Spinal cord (tissue), 10 donors: ENCODE results near the gene CELSR1. TPM values are rescaled to one million over a fixed set of nuclear protein-coding genes. Genes with fewer than 3 reads are reported as not detected.

Source experiments
- DNase-seq, 6 donors: peaks; one replicate each; pipeline versions ENCODE4 v3.0.0 to v3.0.0-alpha.2; 2013 to 2015; ENCODE audit warnings: low spot score in 6 of 6, low read depth in 4 of 6
- H3K27ac ChIP-seq: one replicate; pipeline ENCODE4 v1.5.1; 2013; ENCODE audit warnings: low read depth, low read length, control low read depth
- H3K27me3 ChIP-seq: one replicate; pipeline ENCODE4 v1.6.1; 2013; ENCODE audit warnings: low read length; ENCODE audit not compliant: control insufficient read depth, insufficient read depth
- H3K36me3 ChIP-seq: one replicate; pipeline ENCODE4 v1.6.1; 2013; ENCODE audit warnings: low read length; ENCODE audit not compliant: control insufficient read depth, insufficient read depth
- H3K4me1 ChIP-seq: one replicate; pipeline ENCODE4 v1.6.1; 2013; ENCODE audit warnings: low read length; ENCODE audit not compliant: control insufficient read depth, insufficient read depth
- H3K4me3 ChIP-seq: one replicate; pipeline ENCODE4 v1.5.1; 2013; ENCODE audit warnings: low read depth, low read length, control low read depth
- H3K9me3 ChIP-seq: one replicate; pipeline ENCODE4 v1.6.1; 2013; ENCODE audit warnings: low read length; ENCODE audit not compliant: control insufficient read depth, insufficient read depth
- WGBS: methylation state at CpG from one replicate; pipeline ENCODE4 v1.1.5; 2013; ENCODE audit warnings: missing lambda C conversion rate; ENCODE audit not compliant: insufficient coverage; 5-methylcytosine and 5-hydroxymethylcytosine counted together
- polyA plus RNA-seq, 2 donors: library from polyadenylated mRNA; unstranded; fragments of 120-200 nt; gene quantifications; one replicate each; pipeline ENCODE4 v1.2.1, GENCODE V29; 2013; ENCODE audit not compliant: insufficient read length in 2 of 2
- total RNA-seq, 2 donors: library from RNA; depleted of rRNA in 1 of 2; stranded (reverse); fragments of 120-200 nt in 1 of 2; fragments of >200 nt in 1 of 2; gene quantifications; one replicate each; pipeline versions ENCODE4 v1.2.3 to v1.2.4, GENCODE V29; 2013 to 2014
- donor health status: healthy.

Gene CELSR1
- total and polyA plus RNA-seq, 4 donors, result 2.9 to 8.2 (median 6.6) TPM

DNA sequence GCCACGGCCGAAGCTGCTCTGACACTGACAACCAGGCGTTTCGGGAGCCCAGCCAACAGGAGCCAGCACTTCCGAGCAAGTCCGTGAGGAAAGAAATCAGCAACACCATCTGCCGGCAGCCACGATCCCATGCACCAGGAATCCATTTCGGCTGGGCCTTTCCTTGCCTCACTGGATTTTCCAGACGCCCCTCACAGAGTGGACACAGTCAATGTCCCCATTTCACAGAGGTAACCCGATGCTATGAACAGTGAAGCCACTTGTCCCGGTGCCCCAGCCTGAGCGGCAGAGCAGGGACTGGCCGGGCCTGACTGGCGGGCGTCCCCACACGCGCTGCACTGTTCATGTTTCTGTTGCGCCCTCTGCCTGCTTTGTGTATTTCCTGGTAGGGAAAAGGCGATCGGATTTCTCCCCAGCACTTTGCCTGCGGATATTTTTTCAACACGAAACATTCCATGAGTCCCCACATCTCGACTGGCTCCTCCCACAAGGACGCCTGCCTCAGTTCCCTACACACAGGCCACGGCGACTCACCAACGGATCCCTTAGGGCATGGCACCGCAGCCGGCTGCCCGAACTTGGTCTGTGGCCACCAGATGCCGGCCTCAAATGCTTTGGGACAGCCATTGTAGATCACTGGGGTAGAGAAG lies 146.6 kb downstream of the CELSR1 start:
- Histone ChIP-seq H3K4me3 (no peak overlapping the region), H3K36me3 (peaks cover 51% of the 10 kb centered on the region), H3K27me3 (no peaks in the 10 kb centered on the region), H3K9me3 (no peaks in the 10 kb centered on the region), H3K4me1 (no peaks in the 10 kb centered on the region), H3K27ac (no peak overlapping the region)
- WGBS, result 83% methylated on average over 28 of the region's 32 CpGs
- DNase-seq, result peak in 2 of 6 donors; percentile 43 to 70

- Histone ChIP-seq H3K4me1 (no peaks in the 10 kb centered on the region), H3K27ac (no peak overlapping the region), H3K27me3 (no peaks in the 10 kb centered on the region), H3K4me3 (no peak overlapping the region), H3K9me3 (no peaks in the 10 kb centered on the region), H3K36me3 (peaks cover 47% of the 10 kb centered on the region)
- WGBS, result 86% methylated on average over 8 of the region's 20 CpGs
- no peak for DNase-seq
These were observed 147.2 kb downstream of the CELSR1 start for GRCh38 chr22:46390105-46390651.

DNA sequence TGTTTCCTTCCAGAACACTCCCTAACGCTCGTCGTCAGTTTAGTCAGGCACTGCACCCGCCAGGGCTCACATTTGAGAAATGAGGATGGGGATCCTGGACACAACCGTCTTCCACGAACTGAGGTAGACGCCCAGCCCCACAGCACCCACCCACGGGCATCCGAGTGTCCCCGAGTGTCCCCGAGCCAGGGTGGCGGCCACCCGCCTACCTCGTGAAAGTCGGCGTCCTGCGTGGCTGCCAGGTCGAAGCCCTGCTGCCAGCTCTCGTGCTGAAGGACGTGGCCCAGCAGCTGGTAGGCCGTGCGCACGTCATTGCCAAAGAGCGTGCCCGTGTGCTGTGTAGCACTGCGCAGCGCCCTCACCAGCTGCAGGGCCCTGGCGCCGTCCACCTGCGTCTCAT lies 148.3 kb downstream of the CELSR1 start:
- 94% methylated on average over 29 of the region's 30 CpGs for WGBS

DNA sequence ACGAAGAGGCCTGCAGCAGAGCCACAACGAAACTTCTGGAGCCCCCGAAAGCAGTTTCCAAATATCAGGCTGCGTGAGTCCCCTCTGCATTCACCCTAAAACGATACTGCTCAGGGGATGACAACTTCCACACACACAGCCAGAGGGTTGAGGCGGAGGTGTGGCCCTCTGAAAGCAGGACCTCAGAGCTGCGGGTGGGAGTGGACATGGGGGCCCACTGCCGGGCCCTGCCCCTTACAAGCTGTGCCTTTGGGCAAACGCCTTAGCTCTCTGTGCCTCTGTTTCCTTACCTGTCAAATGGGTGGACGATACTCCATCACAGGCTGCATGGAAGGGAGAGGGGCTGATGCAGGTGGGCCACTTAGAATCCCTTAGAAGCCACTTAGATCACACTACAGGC lies 148.8 kb downstream of the CELSR1 start:
- Histone ChIP-seq H3K36me3 (peaks cover 35% of the 10 kb centered on the region), H3K27me3 (no peaks in the 10 kb centered on the region), H3K9me3 (no peaks in the 10 kb centered on the region), H3K4me1 (no peaks in the 10 kb centered on the region), H3K27ac (no peak overlapping the region), H3K4me3 (no peak overlapping the region)
- WGBS, result 99% methylated on average over 8 of the region's 10 CpGs
- no peak for DNase-seq

More for the DNA sequence above, 148.3 kb downstream of the CELSR1 start:
- H3K27ac ChIP-seq, result no peak overlapping the region
- H3K9me3 ChIP-seq, result no peaks in the 10 kb centered on the region
- no peak for DNase-seq
- H3K36me3 ChIP-seq, result peaks cover 39% of the 10 kb centered on the region
- no peaks in the 10 kb centered on the region for H3K4me1 ChIP-seq
- no peak overlapping the region for H3K4me3 ChIP-seq
- no peaks in the 10 kb centered on the region for H3K27me3 ChIP-seq

DNA sequence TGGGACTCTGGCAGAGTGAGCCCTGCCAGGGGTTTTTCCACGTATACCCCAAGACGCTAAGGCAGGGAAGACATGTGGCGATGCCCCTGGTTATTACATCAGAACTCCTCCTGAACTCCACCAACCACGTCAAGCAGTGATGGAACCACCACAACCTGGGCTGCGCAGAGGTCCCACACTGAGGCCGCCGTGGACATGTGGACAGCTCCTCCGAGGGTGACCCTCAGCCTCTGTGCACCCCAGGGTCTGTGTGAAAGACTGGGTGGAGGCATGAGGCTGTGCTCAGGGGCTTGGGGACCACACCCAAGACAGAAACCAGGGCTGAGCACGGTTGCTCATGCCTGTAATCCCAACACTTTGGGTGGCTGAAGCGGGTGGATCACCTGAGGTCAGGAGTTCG lies 149.7 kb downstream of the CELSR1 start:
- DNase-seq, result no peak
- Histone ChIP-seq H3K27me3 (no peaks in the 10 kb centered on the region), H3K36me3 (peaks cover 34% of the 10 kb centered on the region), H3K4me3 (no peak overlapping the region), H3K9me3 (no peaks in the 10 kb centered on the region), H3K4me1 (no peaks in the 10 kb centered on the region), H3K27ac (no peak overlapping the region)
- 96% methylated on average over 8 of the region's 11 CpGs for WGBS

DNA sequence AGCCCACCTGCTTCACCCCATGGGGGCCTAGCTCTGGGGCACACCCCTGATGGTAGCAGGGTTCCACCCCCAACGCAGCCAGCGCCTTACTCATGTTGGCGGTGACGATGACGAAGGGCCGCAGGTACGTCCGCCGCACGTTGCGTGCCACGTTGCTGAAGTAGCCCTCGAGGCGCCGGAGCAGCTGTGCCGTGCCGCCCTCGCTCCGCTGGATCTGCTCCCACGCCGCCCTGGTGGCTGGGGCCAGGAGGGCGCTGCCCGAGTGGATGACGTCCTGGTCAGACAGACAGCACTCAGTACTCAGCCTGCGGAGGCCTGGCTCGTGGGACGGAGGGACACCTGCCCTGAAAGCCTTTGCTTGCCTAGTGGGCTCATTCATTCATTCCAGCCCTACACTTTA lies 151.1 kb downstream of the CELSR1 start:
- no peak overlapping the region for H3K27ac ChIP-seq
- peaks cover 35% of the 10 kb centered on the region for H3K36me3 ChIP-seq
- no peak overlapping the region for H3K4me3 ChIP-seq
- H3K4me1 ChIP-seq, result no peaks in the 10 kb centered on the region
- no peak for DNase-seq
- WGBS, result 97% methylated on average over 24 of the region's 27 CpGs
- H3K9me3 ChIP-seq, result no peaks in the 10 kb centered on the region
- H3K27me3 ChIP-seq, result no peaks in the 10 kb centered on the region

DNA sequence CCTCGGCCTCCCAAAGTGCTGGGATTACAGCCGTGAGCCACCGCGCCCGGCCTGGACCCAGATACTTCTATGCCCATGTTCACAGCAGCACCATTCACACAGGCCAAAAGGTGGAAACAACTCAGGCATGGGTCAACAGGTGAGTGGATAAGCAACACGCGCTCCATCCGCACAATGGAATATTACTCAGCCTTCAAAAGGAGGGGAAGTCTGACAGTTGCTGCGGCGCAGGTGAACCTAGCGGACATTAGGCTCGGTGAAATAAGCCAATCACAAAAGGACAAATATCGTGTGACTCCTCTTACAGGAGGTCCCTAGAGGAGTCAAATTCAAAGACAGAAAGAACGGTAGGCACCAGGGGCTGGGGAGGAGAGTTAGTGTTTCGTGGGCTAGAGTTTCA lies 154.9 kb downstream of the CELSR1 start:
- Histone ChIP-seq H3K27me3 (peaks cover 2% of the 10 kb centered on the region), H3K9me3 (no peaks in the 10 kb centered on the region), H3K27ac (no peak overlapping the region), H3K36me3 (peaks cover 33% of the 10 kb centered on the region), H3K4me1 (peaks cover 25% of the 10 kb centered on the region), H3K4me3 (no peak overlapping the region)
- DNase-seq, result no peak
- WGBS, result 97% methylated on average over 12 of the region's 15 CpGs

GRCh38 chr22:46381731-46382130 lies 155.7 kb downstream of the CELSR1 start:
- H3K27ac ChIP-seq, result no peak overlapping the region
- WGBS, result 96% methylated on average over 26 of the region's 27 CpGs
- H3K36me3 ChIP-seq, result peaks cover 41% of the 10 kb centered on the region
- no peaks in the 10 kb centered on the region for H3K9me3 ChIP-seq
- H3K27me3 ChIP-seq, result peaks cover 2% of the 10 kb centered on the region
- no peak for DNase-seq
- no peak overlapping the region for H3K4me3 ChIP-seq
- H3K4me1 ChIP-seq, result peaks cover 28% of the 10 kb centered on the region

DNA sequence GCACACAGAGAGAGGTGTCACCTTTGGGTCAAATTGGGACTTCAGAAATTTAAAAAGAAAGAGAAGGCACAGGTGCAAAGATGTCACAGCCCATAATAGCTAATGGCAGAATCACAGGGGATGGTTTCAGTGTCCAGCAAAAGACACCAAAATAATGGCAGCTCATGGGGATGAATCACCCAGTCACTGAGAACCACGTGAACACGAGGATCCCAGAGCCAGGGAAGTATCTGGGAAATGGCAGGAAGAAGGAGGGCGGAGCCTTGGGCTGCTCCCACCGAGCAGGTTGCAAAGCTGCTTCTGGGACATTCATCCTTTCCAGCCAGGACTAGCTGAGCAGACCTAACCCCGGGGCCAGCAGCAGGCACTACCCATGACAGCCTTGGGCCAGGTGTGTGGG lies 156.3 kb downstream of the CELSR1 start:
- no peak overlapping the region for H3K4me3 ChIP-seq
- peaks cover 28% of the 10 kb centered on the region for H3K4me1 ChIP-seq
- peaks cover 2% of the 10 kb centered on the region for H3K27me3 ChIP-seq
- no peak overlapping the region for H3K27ac ChIP-seq
- no peaks in the 10 kb centered on the region for H3K9me3 ChIP-seq
- peaks cover 39% of the 10 kb centered on the region for H3K36me3 ChIP-seq
- 66% methylated on average over 3 of the region's 5 CpGs for WGBS
- no peak for DNase-seq

DNA sequence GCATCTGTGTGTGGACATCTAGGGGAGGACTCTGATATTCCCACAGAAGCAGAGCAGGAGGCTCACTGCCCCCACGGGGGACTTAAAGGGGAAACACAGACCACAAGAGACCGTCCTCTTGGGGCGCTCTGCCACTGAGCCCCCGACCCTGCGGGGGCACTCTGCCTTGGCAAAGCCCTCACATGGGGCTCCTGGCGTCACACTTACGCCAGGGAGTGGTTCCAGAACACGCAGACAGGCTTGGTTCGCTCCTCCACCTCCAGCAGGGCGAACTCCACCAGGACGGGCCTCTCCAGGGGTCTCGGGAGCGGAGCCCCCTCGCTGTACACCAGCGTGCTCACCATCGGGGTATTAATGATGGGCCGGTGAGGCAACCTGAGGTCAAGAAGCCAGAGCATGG lies 156.8 kb downstream of the CELSR1 start:
- no peak overlapping the region for H3K27ac ChIP-seq

More for the DNA sequence above, 156.8 kb downstream of the CELSR1 start:
- Histone ChIP-seq H3K36me3 (peaks cover 38% of the 10 kb centered on the region), H3K4me1 (peaks cover 28% of the 10 kb centered on the region), H3K27me3 (peaks cover 2% of the 10 kb centered on the region), H3K9me3 (no peaks in the 10 kb centered on the region), H3K4me3 (no peak overlapping the region)
- WGBS, result 89% methylated on average over 13 of the region's 17 CpGs
- DNase-seq, result no peak
